Inflammatory macrophage (primary cell): ENCODE data around the gene ATP9B.
"Not testable (repeated sequence)": the region's sequence is repeated elsewhere in the genome, so short reads cannot be mapped to it uniquely, and the experiment has no call there.

ENCODE experiments used
- DNase-seq, 2 donors: peaks; one replicate each; pipeline ENCODE4 v3.0.0-alpha.2; 2020 to 2022

The ATP9B gene

GRCh38 chr18:79136742-79137141, 67.5 kb downstream of the ATP9B start:
- DNase-seq, result peak; percentile 87 to 88

GRCh38 chr18:79139206-79139605, 70.0 kb downstream of the ATP9B start:
- DNase-seq, result no peak

- DNase-seq, result no peak
Measured at GRCh38 chr18:79147014-79147413, 77.8 kb downstream of the ATP9B start.

GRCh38 chr18:79151191-79151590, 82.0 kb downstream of the ATP9B start:
- no peak for DNase-seq

GRCh38 chr18:79156327-79156726, 87.1 kb downstream of the ATP9B start:
- DNase-seq, result no peak

- no peak for DNase-seq
Measured at GRCh38 chr18:79164706-79165105, 95.5 kb downstream of the ATP9B start.

- DNase-seq, result no peak
Measured at GRCh38 chr18:79166702-79167101, 97.5 kb downstream of the ATP9B start.

GRCh38 chr18:79167526-79168190, 98.5 kb downstream of the ATP9B start:
- no peak for DNase-seq

- DNase-seq, result peak; percentile 51 to 68
Measured at GRCh38 chr18:79169958-79170555, 100.9 kb downstream of the ATP9B start.

- not testable (repeated sequence) for DNase-seq
Measured at GRCh38 chr18:79172331-79172730, 103.1 kb downstream of the ATP9B start.

GRCh38 chr18:79173742-79174141, 104.5 kb downstream of the ATP9B start:
- DNase-seq, result no peak

- DNase-seq, result no peak
Measured at GRCh38 chr18:79178113-79178531, 108.9 kb downstream of the ATP9B start.

GRCh38 chr18:79182047-79182713, 113.0 kb downstream of the ATP9B start:
- DNase-seq, result no peak

GRCh38 chr18:79185648-79186047, 116.5 kb downstream of the ATP9B start:
- no peak for DNase-seq

GRCh38 chr18:79186649-79187048, 117.5 kb downstream of the ATP9B start:
- DNase-seq, result no peak

- DNase-seq, result no peak
Measured at GRCh38 chr18:79187532-79188277, 118.5 kb downstream of the ATP9B start.

GRCh38 chr18:79191418-79191817, 122.2 kb downstream of the ATP9B start:
- no peak for DNase-seq

GRCh38 chr18:79191956-79192355, 122.8 kb downstream of the ATP9B start:
- DNase-seq, result no peak

- no peak for DNase-seq
Measured at GRCh38 chr18:79193826-79194225, 124.6 kb downstream of the ATP9B start.

GRCh38 chr18:79195716-79196683, 126.8 kb downstream of the ATP9B start:
- DNase-seq, result no peak

GRCh38 chr18:79197531-79197930, 128.3 kb downstream of the ATP9B start:
- no peak for DNase-seq
